PC-3 (cell line): ENCODE data around the gene ZNF408.

Experiments used
- EZH2 ChIP-seq: fragments of 300-600 bp; sonication (generic); IDR thresholded peaks from one replicate; pipeline ENCODE4 v1.6.1; 2017; ENCODE audit warnings: antibody characterized with exemption, mild to moderate bottlenecking, low read length; ENCODE audit not compliant: unreplicated experiment
- EZH2phosphoT487 ChIP-seq: fragments of 300-600 bp; sonication (generic); IDR thresholded peaks from 2 replicates; pipeline ENCODE4 v1.6.1; 2018; ENCODE audit warnings: mild to moderate bottlenecking, antibody characterized with exemption, low read length, borderline replicate concordance
- TF ChIP-seq, protein P1 (sequence below): fragments of 300-600 bp; sonication (generic); conservative IDR thresholded peaks from 2 replicates; pipeline ENCODE4 v1.5.1; 2017; ENCODE audit warnings: antibody characterized with exemption, low read depth, mild to moderate bottlenecking, low read length

DNA sequence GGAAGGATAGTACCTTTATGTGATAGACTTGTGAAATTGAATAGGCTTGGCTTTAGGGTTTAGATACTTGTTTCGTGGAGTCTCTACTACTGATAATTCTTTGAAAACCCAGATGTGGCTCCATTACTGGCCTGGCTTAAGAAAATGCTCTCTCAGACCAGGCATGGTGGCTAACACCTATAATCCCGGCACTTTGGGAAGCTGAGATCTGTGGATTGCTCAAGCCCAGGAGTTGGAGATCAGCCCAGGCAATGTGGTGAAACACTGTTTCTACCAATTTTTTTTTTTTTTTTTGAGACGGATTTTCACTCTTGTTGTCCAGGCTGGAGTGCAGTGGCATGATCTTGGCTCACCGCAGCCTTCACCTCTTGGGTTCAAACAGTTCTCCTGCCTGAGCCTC lies 42.6 kb upstream of the ZNF408 start:
- TF ChIP-seq, protein P1, sequence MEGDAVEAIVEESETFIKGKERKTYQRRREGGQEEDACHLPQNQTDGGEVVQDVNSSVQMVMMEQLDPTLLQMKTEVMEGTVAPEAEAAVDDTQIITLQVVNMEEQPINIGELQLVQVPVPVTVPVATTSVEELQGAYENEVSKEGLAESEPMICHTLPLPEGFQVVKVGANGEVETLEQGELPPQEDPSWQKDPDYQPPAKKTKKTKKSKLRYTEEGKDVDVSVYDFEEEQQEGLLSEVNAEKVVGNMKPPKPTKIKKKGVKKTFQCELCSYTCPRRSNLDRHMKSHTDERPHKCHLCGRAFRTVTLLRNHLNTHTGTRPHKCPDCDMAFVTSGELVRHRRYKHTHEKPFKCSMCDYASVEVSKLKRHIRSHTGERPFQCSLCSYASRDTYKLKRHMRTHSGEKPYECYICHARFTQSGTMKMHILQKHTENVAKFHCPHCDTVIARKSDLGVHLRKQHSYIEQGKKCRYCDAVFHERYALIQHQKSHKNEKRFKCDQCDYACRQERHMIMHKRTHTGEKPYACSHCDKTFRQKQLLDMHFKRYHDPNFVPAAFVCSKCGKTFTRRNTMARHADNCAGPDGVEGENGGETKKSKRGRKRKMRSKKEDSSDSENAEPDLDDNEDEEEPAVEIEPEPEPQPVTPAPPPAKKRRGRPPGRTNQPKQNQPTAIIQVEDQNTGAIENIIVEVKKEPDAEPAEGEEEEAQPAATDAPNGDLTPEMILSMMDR: no peak
- TF ChIP-seq EZH2phosphoT487 (no peak), EZH2 (no peak)
